ENCODE data around the gene IGSF23.

IGSF23 gene

GRCh38 chr19:44641501-44642265, 28.3 kb downstream of the IGSF23 start:
- DNase-seq (ENCODE audit: low read depth in 2 of 2), result no peak

- no peak for DNase-seq (ENCODE audit: low read depth in 2 of 2)
Measured at GRCh38 chr19:44642377-44642776, 29.0 kb downstream of the IGSF23 start.

GRCh38 chr19:44643605-44644401, 30.4 kb downstream of the IGSF23 start, which contains the start of gene PVR:
Gene PVR (plus strand): TSS chr19:44643910. CDS start chr19:44644097, 187 bp downstream.
- peak; percentile 39 to 46 for DNase-seq (ENCODE audit: low read depth in 2 of 2)

GRCh38 chr19:44644402-44645016, 31.1 kb downstream of the IGSF23 start:
- no peak for DNase-seq (ENCODE audit: low read depth in 2 of 2)

GRCh38 chr19:44645407-44646048, 32.2 kb downstream of the IGSF23 start:
- DNase-seq (ENCODE audit: low read depth in 2 of 2), result no peak

- DNase-seq (ENCODE audit: low read depth in 2 of 2), result no peak
Measured at GRCh38 chr19:44646049-44646416, 32.7 kb downstream of the IGSF23 start.

- no peak for DNase-seq (ENCODE audit: low read depth in 2 of 2)
Measured at GRCh38 chr19:44647144-44647543, 33.8 kb downstream of the IGSF23 start.

GRCh38 chr19:44648631-44649251, 35.4 kb downstream of the IGSF23 start:
- DNase-seq (ENCODE audit: low read depth in 2 of 2), result no peak

- DNase-seq (ENCODE audit: low read depth in 2 of 2), result no peak
Measured at GRCh38 chr19:44649578-44650145, 36.3 kb downstream of the IGSF23 start.

GRCh38 chr19:44653343-44653742, 40.0 kb downstream of the IGSF23 start:
- DNase-seq (ENCODE audit: low read depth in 2 of 2), result no peak

GRCh38 chr19:44653977-44654774, 40.8 kb downstream of the IGSF23 start:
- DNase-seq (ENCODE audit: low read depth in 2 of 2), result peak; percentile 54 to 64

- DNase-seq (ENCODE audit: low read depth in 2 of 2), result peak; percentile 50 to 66
Measured at GRCh38 chr19:44657211-44657921, 44.0 kb downstream of the IGSF23 start.

- DNase-seq (ENCODE audit: low read depth in 2 of 2), result no peak
Measured at GRCh38 chr19:44658069-44658733, 44.8 kb downstream of the IGSF23 start.

- no peak for DNase-seq (ENCODE audit: low read depth in 2 of 2)
Measured at GRCh38 chr19:44660081-44660480, 46.7 kb downstream of the IGSF23 start.

- no peak for DNase-seq (ENCODE audit: low read depth in 2 of 2)
Measured at GRCh38 chr19:44661205-44661604, 47.8 kb downstream of the IGSF23 start.

- DNase-seq (ENCODE audit: low read depth in 2 of 2), result no peak
Measured at GRCh38 chr19:44661904-44662303, 48.5 kb downstream of the IGSF23 start.

GRCh38 chr19:44662691-44663385, 49.5 kb downstream of the IGSF23 start:
- no peak for DNase-seq (ENCODE audit: low read depth in 2 of 2)

- no peak for DNase-seq (ENCODE audit: low read depth in 2 of 2)
Measured at GRCh38 chr19:44663996-44664395, 50.6 kb downstream of the IGSF23 start.

GRCh38 chr19:44664976-44665375, 51.6 kb downstream of the IGSF23 start:
- no peak for DNase-seq (ENCODE audit: low read depth in 2 of 2)
